Epidermal melanocyte (primary cell): ENCODE results near the gene REPIN1.

ENCODE experiments used
- DNase-seq: peaks from one replicate; pipeline ENCODE4 v3.0.0; 2011; ENCODE audit warnings: low spot score; ENCODE audit not compliant: insufficient read length

The REPIN1 gene

DNA sequence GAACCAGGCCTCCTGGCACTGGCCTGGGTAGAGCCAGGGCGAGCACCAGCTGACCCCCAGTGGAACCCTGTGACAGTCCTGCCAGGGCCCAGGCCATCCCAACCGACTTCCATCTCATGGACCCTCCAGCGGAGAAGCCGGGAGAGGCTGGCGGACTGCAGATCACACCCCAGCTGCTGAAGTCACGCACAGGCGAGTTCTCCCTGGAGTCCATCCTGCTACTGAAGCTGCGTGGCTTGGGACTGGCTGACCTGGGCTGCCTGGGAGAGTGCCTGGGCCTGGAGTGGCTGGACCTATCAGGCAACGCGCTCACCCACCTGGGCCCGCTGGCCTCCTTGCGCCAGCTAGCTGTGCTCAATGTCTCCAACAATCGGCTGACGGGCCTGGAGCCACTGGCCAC, 31.9 kb upstream of the REPIN1 start:
- DNase-seq: no peak

- no peak for DNase-seq
Observed at GRCh38 chr7:150337179-150337578, 31.4 kb upstream of the REPIN1 start.

- DNase-seq: no peak
Observed at GRCh38 chr7:150337659-150338081, 31.0 kb upstream of the REPIN1 start.

DNA sequence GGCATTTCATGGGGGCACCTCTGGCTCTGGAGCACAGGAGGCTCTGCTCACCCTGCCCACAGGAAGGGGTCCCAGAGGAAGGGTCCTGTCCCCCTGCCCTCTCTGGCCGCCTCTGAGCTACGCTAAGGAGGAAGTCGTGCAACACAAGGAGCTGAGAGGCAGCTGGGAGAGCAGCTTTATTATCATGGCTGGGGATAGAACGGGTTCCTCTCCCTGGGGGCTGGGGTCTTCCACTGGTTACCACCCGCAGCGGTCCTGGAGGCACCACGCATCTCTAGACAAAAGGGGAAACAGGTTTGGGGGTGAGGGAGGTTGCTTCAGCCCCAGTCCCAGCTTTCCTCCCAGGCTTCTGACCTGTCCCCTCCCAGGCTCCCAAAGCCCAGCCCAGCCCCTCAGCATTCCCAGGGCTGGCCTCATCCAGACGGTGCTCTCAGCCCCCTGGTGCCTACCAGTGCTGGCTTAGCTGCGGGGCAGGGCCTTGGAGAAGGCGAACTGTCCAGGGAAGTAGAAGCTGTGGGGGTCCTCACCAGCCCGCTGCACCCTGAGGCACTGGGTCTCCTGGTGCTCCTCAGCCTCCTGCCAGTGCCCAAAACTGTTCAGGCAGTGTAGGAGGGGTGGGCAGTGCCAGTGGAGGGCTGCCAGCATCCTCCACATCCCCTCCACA, 30.3 kb upstream of the REPIN1 start:
- DNase-seq: no peak

- no peak for DNase-seq
Observed at GRCh38 chr7:150339409-150339809, 29.2 kb upstream of the REPIN1 start.

GRCh38 chr7:150340024-150340749, 28.4 kb upstream of the REPIN1 start:
- DNase-seq: no peak

DNA sequence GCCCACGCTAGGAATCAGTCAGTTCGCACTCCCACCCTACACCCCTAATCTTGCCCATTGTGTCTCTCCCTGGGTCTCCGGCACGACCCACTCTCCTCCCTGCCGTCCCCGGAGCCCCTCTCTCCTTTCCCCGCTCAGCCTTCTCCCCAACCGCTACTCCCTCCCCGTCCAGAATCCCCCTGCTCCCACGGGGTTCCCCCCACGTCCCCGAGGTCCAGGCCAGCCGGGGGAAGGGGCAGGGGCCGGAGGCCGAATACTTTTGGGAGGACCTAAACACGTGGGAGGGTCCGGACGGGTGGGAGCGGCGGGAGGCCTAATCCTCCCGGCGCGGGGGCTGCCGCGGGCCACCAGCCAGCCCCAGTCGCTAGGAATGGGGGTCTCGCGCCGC, 27.8 kb upstream of the REPIN1 start:
- DNase-seq: no peak

DNA sequence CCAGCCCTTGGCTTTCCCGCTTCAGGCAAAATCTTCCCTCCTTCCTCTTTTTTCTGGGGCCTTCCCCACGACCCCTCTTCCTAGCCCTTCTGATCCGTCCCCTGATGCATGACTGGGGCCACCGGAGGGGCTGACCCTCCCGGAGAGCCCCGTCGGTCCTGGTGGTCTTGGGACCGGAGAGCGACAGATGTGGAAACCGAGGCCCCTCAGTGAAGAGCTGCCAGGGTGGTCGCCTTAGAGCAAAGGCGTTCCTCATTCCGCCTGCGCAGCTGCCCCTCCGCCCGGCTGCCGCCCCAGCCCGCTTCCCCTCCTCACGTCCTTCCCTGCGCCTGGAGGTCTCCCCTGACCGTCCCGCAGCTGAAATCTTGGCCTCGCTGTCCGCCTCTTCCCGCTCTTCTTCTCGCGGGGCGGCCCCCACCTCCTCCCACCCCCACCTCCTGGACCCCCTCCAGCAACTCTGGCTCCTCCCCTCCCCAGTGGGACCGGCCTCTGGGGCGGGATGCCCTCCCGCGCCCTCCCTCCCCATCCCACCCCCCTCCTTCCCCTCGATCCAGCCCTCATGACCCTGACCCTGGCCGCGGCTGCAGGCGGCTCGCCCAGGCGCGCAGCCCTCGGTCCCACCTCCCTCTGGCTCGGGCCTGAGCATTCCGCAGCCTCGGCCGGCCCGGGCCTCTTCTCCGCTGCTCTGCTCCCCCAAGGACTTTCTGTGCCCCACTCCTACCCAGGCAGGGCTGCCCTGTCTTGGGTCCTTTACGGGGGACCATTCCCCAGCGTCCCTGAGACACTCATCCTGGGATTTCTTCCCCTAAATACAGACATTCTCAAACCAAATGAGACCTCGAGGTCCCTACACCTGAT, 27.1 kb upstream of the REPIN1 start, which contains the start of gene RARRES2:
Gene RARRES2, minus strand, starts transcription at position 367 of the 858 bp plus-strand sequence. CDS start 1,020 bp downstream, outside the sequence.
- no peak for DNase-seq

DNA sequence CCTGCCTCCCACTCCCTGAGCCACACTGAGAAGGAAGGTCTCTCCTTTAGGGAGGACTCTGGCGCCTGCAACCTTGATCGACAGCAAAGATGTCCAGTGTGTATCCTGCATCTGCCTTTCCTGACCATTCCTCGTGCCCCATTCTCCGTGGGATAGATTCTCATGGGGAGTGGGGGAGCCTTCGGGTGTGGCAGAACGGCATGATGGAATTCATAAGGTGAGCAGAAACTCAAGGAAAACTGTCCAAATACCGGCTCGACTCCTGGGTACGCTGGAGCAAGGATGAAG, 26.6 kb upstream of the REPIN1 start:
- no peak for DNase-seq

- no peak for DNase-seq
Observed at GRCh38 chr7:150343225-150343624, 25.4 kb upstream of the REPIN1 start.

GRCh38 chr7:150344299-150344698, 24.3 kb upstream of the REPIN1 start:
- no peak for DNase-seq

DNA sequence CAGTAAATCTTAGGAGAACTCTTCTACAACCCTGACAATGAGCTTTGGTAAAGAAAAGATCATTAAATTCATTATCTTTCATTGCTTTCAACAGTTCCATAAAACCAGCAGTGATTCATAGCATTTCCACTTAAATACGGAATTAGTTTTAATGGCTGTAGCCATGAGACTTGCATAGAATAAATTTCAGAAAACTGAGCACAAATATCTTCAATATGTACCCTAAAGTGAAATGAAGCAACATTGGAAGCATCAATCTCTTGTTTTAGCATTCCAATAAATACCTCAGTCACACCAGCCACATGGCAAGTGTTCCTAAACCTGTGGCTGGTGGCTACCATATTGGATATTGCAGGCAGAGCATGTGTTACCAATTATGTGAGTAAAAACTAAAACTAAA, 23.6 kb upstream of the REPIN1 start:
- no peak for DNase-seq

GRCh38 chr7:150346922-150347321, 21.7 kb upstream of the REPIN1 start:
- DNase-seq: no peak

- no peak for DNase-seq
Observed at GRCh38 chr7:150351587-150352194, 16.9 kb upstream of the REPIN1 start.

- DNase-seq: no peak
Observed at GRCh38 chr7:150355666-150356059, 13.0 kb upstream of the REPIN1 start.

- DNase-seq: no peak
Observed at GRCh38 chr7:150356265-150356897, 12.2 kb upstream of the REPIN1 start.

GRCh38 chr7:150357270-150357669, 11.4 kb upstream of the REPIN1 start:
- DNase-seq: no peak

DNA sequence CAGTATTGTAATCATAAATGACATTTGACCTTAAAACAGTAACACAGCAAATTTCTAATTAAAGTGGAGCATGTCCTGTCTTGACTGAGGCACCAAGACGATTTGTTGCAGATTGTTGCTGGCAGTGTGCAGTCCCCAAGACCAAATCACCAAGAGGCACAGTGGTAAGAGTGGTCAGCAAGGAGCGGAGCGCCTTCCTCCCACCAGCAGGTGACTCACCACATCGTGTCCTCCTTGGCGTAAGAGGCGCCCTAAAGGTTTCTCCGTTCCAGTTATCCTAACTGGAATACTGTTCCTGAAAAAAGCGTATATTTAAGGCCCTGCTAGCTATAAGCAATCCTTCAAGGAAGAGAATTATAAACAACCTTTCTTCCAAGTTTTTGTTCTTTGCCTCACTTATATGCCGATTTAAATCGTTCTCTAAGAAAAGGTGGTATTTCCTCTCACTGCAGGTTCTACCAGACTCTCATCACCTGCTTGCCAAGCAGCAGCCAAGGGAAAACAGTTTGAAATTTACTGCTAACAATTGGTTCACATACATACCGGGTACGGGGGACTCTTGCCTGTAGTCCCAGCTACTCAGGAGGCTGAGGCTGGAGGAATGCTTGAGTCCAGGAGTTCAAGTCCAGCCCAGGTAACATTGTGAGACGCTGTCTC, 10.7 kb upstream of the REPIN1 start:
- DNase-seq: no peak

- no peak for DNase-seq
Observed at GRCh38 chr7:150358433-150358832, 10.2 kb upstream of the REPIN1 start.

DNA sequence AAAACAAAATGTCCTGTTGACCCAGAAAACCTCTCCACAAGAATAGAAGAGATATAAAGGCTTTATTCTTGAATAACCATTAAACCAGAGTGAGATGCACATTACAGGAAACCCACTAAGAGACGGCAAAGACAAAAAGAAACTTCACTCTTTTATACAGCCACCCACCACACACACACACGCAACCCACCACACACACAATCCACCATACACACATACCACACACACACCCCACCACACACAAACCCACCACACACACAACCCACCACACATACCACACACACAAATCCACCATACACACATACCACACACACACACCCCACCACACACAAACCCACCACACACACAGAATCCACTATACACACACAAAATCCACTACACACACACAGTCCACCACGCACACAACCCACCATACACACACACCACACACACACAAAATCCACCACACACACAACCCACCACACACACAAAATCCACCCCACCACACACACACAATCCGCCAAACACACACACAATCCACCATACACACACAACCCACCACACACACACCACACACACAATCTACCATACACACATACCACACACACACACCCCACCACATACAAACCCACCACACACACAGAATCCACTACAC, 9.5 kb upstream of the REPIN1 start:
- DNase-seq: no peak
